Colonic mucosa (tissue), 4 donors: Measurements from ENCODE around the gene GALNT1. TPM values are rescaled to one million over a fixed set of nuclear protein-coding genes. Genes with fewer than 3 reads are reported as not detected.
"Not testable (repeated sequence)": the region's sequence is repeated elsewhere in the genome, so short reads cannot be mapped to it uniquely, and the experiment has no call there.

ENCODE experiments used
- DNase-seq: peaks from one replicate; pipeline ENCODE4 v3.0.0-alpha.2; 2020
- H3K27ac ChIP-seq: fragments of 200-600 bp; one replicate; pipeline ENCODE4 v1.8.0; 2021
- H3K27me3 ChIP-seq: fragments of 200-600 bp; one replicate; pipeline ENCODE4 v1.8.0; 2021
- H3K36me3 ChIP-seq: fragments of 200-600 bp; one replicate; pipeline ENCODE4 v1.8.0; 2021
- H3K4me1 ChIP-seq: fragments of 200-600 bp; one replicate; pipeline ENCODE4 v1.8.0; 2021; ENCODE audit warnings: mild to moderate bottlenecking
- H3K4me3 ChIP-seq: fragments of 200-600 bp; one replicate; pipeline ENCODE4 v1.8.0; 2021
- H3K9ac ChIP-seq, 2 donors: one replicate each; pipeline ENCODE4 v1.7.0; 2013; ENCODE audit warnings: control low read depth in 2 of 2, low read depth in 2 of 2, low read length in 2 of 2
- H3K9me3 ChIP-seq: fragments of 200-600 bp; one replicate; pipeline ENCODE4 v1.8.0; 2021
- intact Hi-C: fragments of 100-400 bp; cut with DNase I; formaldehyde crosslinking; loops from one replicate; pipeline ENCODE4 v1.14.1; 2022
- total RNA-seq, 2 donors: library from RNA; stranded (reverse); fragmentation: NEBNext Ultra II Directional in 1 of 2; extraction: Animal tissue kit (Norgen Biotek cat#: 25700) in 1 of 2; gene quantifications; one replicate each; pipeline ENCODE4 v1.2.1, GENCODE V29; 2021
- TF ChIP-seq, protein P1 (sequence below): fragments of 200-600 bp; IDR thresholded peaks from one replicate; pipeline ENCODE4 v1.8.0; 2022; ENCODE audit warnings: antibody characterized with exemption, mild to moderate bottlenecking
- donor health status: healthy.
- donor health status: DM: no; HTN: no; CAD: no.
- donor health status: DM: no; HTN: no; CAD: no.

Gene GALNT1
- total RNA-seq, 2 donors from 2014 or later = 108 to 140 TPM

DNA sequence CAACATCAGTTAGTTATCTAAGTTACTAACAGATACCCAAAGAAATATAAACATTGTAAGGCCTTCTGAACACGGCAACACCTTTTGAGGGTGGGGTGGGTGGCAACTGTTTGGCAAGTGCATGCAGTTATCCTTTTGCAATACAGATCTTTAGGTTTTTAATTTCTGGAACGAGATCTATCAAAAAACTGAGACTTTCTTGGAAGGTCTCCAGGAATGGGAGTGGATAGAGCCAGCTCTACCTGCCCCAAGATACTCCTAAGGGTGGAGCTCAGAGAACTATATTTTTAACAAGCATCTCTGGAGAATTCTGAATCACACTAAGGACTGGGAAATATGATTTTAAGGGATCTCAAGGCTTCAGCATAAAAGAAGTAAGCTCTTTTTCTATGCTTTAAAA is 11.4 kb upstream of the GALNT1 start:
- TF ChIP-seq, protein P1, sequence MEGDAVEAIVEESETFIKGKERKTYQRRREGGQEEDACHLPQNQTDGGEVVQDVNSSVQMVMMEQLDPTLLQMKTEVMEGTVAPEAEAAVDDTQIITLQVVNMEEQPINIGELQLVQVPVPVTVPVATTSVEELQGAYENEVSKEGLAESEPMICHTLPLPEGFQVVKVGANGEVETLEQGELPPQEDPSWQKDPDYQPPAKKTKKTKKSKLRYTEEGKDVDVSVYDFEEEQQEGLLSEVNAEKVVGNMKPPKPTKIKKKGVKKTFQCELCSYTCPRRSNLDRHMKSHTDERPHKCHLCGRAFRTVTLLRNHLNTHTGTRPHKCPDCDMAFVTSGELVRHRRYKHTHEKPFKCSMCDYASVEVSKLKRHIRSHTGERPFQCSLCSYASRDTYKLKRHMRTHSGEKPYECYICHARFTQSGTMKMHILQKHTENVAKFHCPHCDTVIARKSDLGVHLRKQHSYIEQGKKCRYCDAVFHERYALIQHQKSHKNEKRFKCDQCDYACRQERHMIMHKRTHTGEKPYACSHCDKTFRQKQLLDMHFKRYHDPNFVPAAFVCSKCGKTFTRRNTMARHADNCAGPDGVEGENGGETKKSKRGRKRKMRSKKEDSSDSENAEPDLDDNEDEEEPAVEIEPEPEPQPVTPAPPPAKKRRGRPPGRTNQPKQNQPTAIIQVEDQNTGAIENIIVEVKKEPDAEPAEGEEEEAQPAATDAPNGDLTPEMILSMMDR = no peak
- Histone ChIP-seq H3K9me3 (no peaks in the 10 kb centered on the region), H3K27ac (no peak overlapping the region), H3K9ac (no peak overlapping the region), H3K4me1 (no peaks in the 10 kb centered on the region), H3K36me3 (no peaks in the 10 kb centered on the region), H3K27me3 (no peaks in the 10 kb centered on the region), H3K4me3 (no peak overlapping the region)
- intact Hi-C loops = no loop called here
- DNase-seq = peak; percentile 45

DNA sequence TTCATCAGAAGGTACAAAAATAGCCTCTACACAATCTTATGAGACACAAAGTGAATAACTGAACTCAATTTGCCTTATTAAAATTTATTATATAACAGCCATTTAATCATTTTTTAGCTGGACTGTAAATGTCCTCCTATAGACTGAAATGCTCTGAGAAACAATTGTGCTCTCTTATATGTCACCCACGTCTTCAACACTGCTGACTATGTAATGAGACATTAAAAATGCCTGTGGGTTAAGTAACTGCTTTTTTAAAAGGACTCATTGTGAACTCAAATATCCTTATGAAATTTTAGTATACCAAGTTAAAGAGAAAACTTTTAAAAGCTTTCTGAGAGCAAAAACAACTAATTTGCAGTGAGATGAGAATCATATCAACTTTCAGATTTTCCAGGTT is 10.4 kb upstream of the GALNT1 start:
- intact Hi-C loops = no loop called here
- Histone ChIP-seq H3K27me3 (no peaks in the 10 kb centered on the region), H3K9ac (no peak overlapping the region), H3K9me3 (no peaks in the 10 kb centered on the region), H3K4me1 (no peaks in the 10 kb centered on the region), H3K4me3 (no peak overlapping the region), H3K36me3 (no peaks in the 10 kb centered on the region), H3K27ac (no peak overlapping the region)
- TF ChIP-seq, protein P1 = no peak
- no peak for DNase-seq

DNA sequence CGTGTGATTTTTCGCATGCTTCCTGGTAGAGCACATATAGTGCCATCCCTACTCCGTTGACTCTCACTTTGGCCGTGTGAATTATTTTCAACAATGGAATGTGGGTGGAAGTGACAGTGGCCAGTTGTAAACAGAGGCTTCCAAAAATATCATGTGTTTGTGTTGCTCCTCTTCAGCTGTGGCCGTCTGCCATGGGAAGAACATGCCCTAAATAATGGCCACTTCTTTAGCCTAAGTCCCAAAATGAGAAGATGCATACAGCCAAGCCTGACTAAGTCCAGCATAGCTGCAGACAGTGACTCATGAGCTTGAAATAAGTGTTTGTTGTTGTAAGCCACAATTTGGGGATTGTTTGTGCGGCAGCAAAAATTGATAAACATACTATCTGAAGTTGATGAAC is 8.9 kb upstream of the GALNT1 start:
- Histone ChIP-seq H3K4me1 (no peaks in the 10 kb centered on the region), H3K27me3 (no peaks in the 10 kb centered on the region), H3K9ac (no peak overlapping the region), H3K36me3 (no peaks in the 10 kb centered on the region), H3K27ac (no peak overlapping the region), H3K9me3 (no peaks in the 10 kb centered on the region), H3K4me3 (no peak overlapping the region)
- intact Hi-C loops = no loop called here
- DNase-seq = no peak
- TF ChIP-seq, protein P1 = no peak

DNA sequence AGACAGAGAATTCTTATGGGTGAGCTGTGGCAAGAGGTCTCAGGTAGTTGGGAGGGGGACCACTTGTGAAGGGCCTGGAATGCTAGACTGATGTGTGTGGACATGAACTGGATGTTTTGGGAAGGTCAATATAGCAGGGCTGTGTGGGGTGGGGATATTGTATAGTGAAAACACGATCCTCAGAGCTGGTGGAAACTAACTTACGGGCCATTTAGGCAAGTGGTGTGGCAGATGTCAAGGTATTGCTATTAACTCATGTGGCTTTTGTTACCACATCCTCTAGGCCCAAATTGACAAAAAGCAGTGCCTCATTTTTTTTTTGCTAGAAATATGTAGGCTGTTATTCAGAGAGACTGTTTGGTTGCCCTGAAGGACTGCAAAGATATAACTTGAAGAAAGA is 8.0 kb upstream of the GALNT1 start:
- Histone ChIP-seq H3K27ac (no peak overlapping the region), H3K9ac (no peak overlapping the region), H3K27me3 (no peaks in the 10 kb centered on the region), H3K9me3 (no peaks in the 10 kb centered on the region), H3K4me3 (no peak overlapping the region), H3K36me3 (no peaks in the 10 kb centered on the region), H3K4me1 (no peaks in the 10 kb centered on the region)
- TF ChIP-seq, protein P1 = no peak
- intact Hi-C loops = no loop called here
- DNase-seq = no peak

DNA sequence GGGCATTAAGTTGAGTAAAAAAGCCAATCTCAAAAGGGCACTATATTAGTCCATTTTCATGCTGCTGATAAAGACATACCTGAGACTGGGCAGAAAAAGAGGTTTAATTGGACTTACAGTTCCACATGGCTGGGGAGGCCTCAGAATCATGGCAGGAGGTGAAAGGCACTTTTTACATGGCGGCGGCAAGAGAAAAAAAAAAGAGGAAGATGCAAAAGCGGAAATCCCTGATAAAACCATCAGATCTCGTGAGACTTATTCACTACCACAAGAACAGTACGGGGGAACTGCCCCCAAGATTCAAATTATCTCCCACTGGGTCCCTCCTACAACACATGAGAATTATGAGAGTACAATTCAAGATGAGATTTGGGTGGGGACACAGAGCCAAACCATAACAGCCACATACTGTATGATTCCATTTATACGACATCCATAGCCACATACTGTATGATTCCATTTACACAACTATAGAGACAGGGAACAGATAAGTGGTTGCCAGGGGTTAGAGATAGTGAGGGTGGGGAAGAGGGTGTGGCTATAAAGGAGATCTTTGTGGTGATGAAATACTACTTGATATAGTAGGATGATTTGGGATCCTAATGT is 5.2 kb upstream of the GALNT1 start:
- H3K4me3 ChIP-seq, H3K9ac ChIP-seq, DNase-seq, H3K27ac ChIP-seq, H3K4me1 ChIP-seq, H3K9me3 ChIP-seq, H3K27me3 ChIP-seq, intact Hi-C loops, H3K36me3 ChIP-seq: not testable (repeated sequence)

GRCh38 chr18:35577045-35577848 is 4.3 kb upstream of the GALNT1 start:
- intact Hi-C loops = no loop called here
- Histone ChIP-seq H3K27me3 (no peaks in the 10 kb centered on the region), H3K4me3 (no peak overlapping the region)

More at GRCh38 chr18:35577045-35577848, 4.3 kb upstream of the GALNT1 start:
- TF ChIP-seq, protein P1 = no peak
- no peaks in the 10 kb centered on the region for H3K9me3 ChIP-seq
- H3K36me3 ChIP-seq = no peaks in the 10 kb centered on the region
- no peak overlapping the region for H3K9ac ChIP-seq
- no peak overlapping the region for H3K27ac ChIP-seq
- no peak for DNase-seq
- no peaks in the 10 kb centered on the region for H3K4me1 ChIP-seq
